ENCODE measurements around the gene AFAP1.

Gene AFAP1

GRCh38 chr4:7714738-7715137 is 224.9 kb downstream of the AFAP1 start:
- no peak for DNase-seq (ENCODE audit: low spot score)

GRCh38 chr4:7714176-7714575 is 225.5 kb downstream of the AFAP1 start:
- no peak for DNase-seq (ENCODE audit: low spot score)

DNA sequence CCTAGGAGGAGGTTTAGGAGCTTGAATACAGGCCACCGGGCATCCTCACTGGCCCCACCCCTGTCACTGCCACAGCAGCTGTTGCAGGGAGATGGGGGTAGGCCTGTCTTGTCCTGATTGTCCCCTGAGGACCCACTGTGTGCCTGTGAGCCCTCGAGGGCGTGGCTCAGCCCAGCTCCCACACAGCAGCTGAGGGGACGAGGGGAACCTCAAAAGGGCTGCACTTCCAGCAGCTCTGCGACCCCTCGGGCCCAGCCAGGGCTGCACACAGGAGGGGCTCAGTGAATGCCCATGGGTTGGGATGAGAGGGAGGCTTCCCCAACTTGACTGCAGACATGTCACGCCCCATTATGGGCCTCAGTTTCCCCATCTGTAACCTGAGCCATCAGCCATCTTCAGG is 225.9 kb downstream of the AFAP1 start:
- no peak for DNase-seq (ENCODE audit: low spot score)

GRCh38 chr4:7712021-7712671 is 227.5 kb downstream of the AFAP1 start:
- no peak for DNase-seq (ENCODE audit: low spot score)

- DNase-seq (ENCODE audit: low spot score), result no peak
These were observed 228.2 kb downstream of the AFAP1 start for GRCh38 chr4:7711307-7711963.

DNA sequence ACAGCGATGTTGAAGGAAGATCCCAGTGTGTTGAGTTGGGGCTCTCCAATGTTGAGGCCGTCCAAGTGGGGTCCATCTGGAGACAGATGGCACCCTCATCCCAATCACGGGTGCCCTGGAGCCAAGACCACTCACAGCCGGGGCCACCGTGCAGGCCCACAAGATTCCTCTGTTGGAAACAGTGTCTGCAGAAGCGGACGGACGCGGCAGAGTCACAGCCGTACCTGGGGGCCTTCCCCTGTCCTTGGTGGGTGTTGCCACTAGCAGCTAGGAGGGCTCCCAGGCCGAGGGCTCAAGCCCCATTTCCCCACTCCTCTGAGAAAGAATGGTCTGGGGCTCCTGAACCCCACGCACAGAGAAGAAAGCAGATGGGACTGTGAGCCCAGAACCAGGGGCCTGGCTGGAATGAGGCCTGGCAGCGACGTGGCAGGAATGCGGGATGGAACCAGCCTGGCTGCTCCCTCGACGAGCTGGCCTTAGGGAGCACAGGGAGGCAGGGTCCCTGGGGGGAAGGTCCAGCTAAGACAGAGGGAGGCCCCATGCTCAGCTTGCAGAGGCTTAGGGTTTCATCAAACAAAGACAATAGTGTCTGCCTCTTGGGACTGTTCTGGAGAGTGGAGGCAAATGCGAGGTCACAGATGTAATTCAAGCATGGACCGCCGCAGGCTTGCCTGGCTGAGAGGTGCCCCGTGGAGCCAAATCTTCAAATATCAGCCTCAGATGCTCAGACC is 228.9 kb downstream of the AFAP1 start:
- DNase-seq (ENCODE audit: low spot score), result no peak

DNA sequence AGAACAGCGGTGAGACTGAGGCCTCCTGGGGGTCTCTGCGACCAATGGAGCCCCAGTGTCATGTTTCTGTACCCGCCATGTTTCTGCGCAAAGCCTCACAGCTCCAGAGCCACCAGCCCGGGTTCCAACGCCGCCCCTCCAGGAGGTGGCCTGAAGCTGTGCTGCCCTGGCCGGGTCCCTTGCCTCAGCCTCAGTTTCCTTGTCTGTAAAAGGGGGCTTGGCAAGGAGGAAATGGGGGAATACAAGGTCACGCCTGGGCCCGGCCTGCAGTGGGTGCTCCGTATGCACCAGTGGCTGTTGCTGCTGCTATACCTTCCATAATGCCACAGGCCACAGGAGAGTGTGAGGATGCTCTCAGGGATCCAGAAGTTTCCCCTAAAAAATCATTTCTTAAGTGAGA is 229.5 kb downstream of the AFAP1 start:
- DNase-seq (ENCODE audit: low spot score), result no peak

GRCh38 chr4:7709431-7709830 is 230.2 kb downstream of the AFAP1 start:
- no peak for DNase-seq (ENCODE audit: low spot score)

DNA sequence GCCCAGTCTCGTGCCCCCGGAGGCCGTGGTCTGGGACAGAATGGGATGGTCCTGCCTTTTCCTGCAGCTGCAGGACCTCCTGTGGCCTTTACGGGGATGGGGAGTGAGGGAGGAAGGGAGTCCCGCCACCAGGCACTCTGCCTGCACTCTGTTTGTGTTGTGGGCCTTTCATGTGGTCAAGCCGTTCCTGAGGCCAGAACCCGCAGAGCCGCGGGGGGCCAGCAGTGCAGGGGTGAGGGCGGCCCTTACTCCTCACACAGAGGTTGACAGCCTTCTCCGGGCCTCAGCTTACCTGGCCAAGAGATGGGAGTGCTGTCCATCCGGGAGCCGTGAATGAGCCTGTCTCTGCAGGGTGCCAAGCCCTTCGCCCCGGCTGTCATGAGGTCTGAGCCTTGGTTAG is 230.7 kb downstream of the AFAP1 start:
- no peak for DNase-seq (ENCODE audit: low spot score)

Measured in COLO829 (cell line).